Neural crest cell (in vitro differentiated cells): ENCODE results near the gene P2RY8. TPM values are rescaled to one million over a fixed set of nuclear protein-coding genes. Genes with fewer than 3 reads are reported as not detected.
A peak's percentile ranks its signal among the peaks of the same experiment; 100 is the strongest.
"Not testable (repeated sequence)": the region's sequence is repeated elsewhere in the genome, so short reads cannot be mapped to it uniquely, and the experiment has no call there.

Experiments
- DNase-seq: peaks from one replicate; pipeline ENCODE4 v3.0.0; 2021; ENCODE audit warnings: low read depth, mixed read lengths, low spot score
- H3K27ac Mint-ChIP-seq: one replicate; pipeline ENCODE4 v1.8.0; 2021; ENCODE audit warnings: mild to moderate bottlenecking, mixed read lengths; ENCODE audit not compliant: unreplicated experiment
- H3K27me3 Mint-ChIP-seq: 2 replicates; pipeline ENCODE4 v1.8.0; 2021; ENCODE audit warnings: low read depth, mild to moderate bottlenecking, mixed read lengths
- H3K36me3 Mint-ChIP-seq: 2 replicates; pipeline ENCODE4 v1.8.0; 2021; ENCODE audit warnings: low read depth, mild to moderate bottlenecking, mixed read lengths
- H3K4me1 Mint-ChIP-seq: 2 replicates; pipeline ENCODE4 v1.8.0; 2021; ENCODE audit warnings: mixed read lengths
- H3K4me3 Mint-ChIP-seq: one replicate; pipeline ENCODE4 v1.8.0; 2021; ENCODE audit warnings: mild to moderate bottlenecking, mixed read lengths
- H3K9me3 Mint-ChIP-seq: 2 replicates; pipeline ENCODE4 v1.8.0; 2021; ENCODE audit warnings: mixed read lengths
- CTCF ChIP-seq: fragments of 200-600 bp; sonication (generic); conservative IDR thresholded peaks from 2 replicates; pipeline ENCODE4 v1.5.0; 2021; ENCODE audit warnings: antibody characterized with exemption, mild to moderate bottlenecking
- total RNA-seq: library from RNA; stranded (reverse); gene quantifications from 2 replicates; pipeline ENCODE4 v1.2.1, GENCODE V29; 2021

P2RY8 gene
- total RNA-seq, 1 donor from 2014 or later: not detected

- Mint-ChIP-seq H3K36me3 (peaks cover 5% of the 10 kb centered on the region), H3K27ac (no peak overlapping the region), H3K27me3 (peaks cover 4% of the 10 kb centered on the region), H3K4me1 (peaks cover 18% of the 10 kb centered on the region), H3K4me3 (no peak overlapping the region), H3K9me3 (no peaks in the 10 kb centered on the region)
- DNase-seq: no peak
- no peak for TF ChIP-seq CTCF
Observed at GRCh38 chrX:1485033-1485432, 52.0 kb downstream of the P2RY8 start.

- Mint-ChIP-seq H3K4me1 (peaks cover 18% of the 10 kb centered on the region), H3K4me3 (no peak overlapping the region), H3K27ac (no peak overlapping the region), H3K27me3 (peaks cover 4% of the 10 kb centered on the region), H3K36me3 (peaks cover 5% of the 10 kb centered on the region), H3K9me3 (peaks cover 2% of the 10 kb centered on the region)
- DNase-seq: no peak
- no peak for TF ChIP-seq CTCF
Observed at GRCh38 chrX:1484638-1485019, 52.4 kb downstream of the P2RY8 start.

- Mint-ChIP-seq H3K9me3 (peaks cover 7% of the 10 kb centered on the region), H3K4me3 (peak overlapping the region; percentile 15), H3K4me1 (peaks cover 18% of the 10 kb centered on the region), H3K27ac (no peak overlapping the region), H3K36me3 (peaks cover 7% of the 10 kb centered on the region), H3K27me3 (peaks cover 4% of the 10 kb centered on the region)
- no peak for DNase-seq
- no peak for TF ChIP-seq CTCF
Observed at GRCh38 chrX:1483843-1484637, 52.9 kb downstream of the P2RY8 start.

- H3K27ac Mint-ChIP-seq, H3K4me3 Mint-ChIP-seq, H3K9me3 Mint-ChIP-seq, H3K36me3 Mint-ChIP-seq, H3K27me3 Mint-ChIP-seq, DNase-seq: not testable (repeated sequence)
- H3K4me1 Mint-ChIP-seq: peaks cover 18% of the 10 kb centered on the region
Observed at GRCh38 chrX:1482530-1482928, 54.5 kb downstream of the P2RY8 start.

- DNase-seq: peak; percentile 34
- Mint-ChIP-seq H3K27ac (peak overlapping the region; percentile 21), H3K4me1 (peaks cover 14% of the 10 kb centered on the region), H3K27me3 (peaks cover 6% of the 10 kb centered on the region), H3K36me3 (peaks cover 8% of the 10 kb centered on the region), H3K9me3 (peaks cover 13% of the 10 kb centered on the region), H3K4me3 (peak overlapping the region; percentile 78)
- no peak for TF ChIP-seq CTCF
Observed at GRCh38 chrX:1481636-1482529, 55.1 kb downstream of the P2RY8 start.
